ENCODE data around the gene UGT2A1. TPM values are rescaled to one million over a fixed set of nuclear protein-coding genes. Genes with fewer than 3 reads are reported as not detected.

The UGT2A1 gene
- total and polyA plus RNA-seq, 2 of the 8 experiments (the other 6 are each of a cell fraction or from before 2014, with no cell fraction given), result 0.19 TPM; not detected in 1

GRCh38 chr4:69642961-69643360 lies 10.1 kb downstream of the UGT2A1 start:
- DNase-seq (ENCODE audit: low read depth in 1 of 2, low spot score in 2 of 2) (no peak), FAIRE-seq (no peak)
- Histone ChIP-seq H4K5ac (ENCODE audit: insufficient read length, low read depth, low read length) (no peak overlapping the region), H3K36me3 (ENCODE audit: control insufficient read depth in 2 of 4, insufficient read depth in 4 of 4, low read length in 3 of 4) (no peaks in the 10 kb centered on the region), H3K23me2 (ENCODE audit: low read depth, low read length) (no peaks in the 10 kb centered on the region), H2BK120ac (replicated peaks; ENCODE audit: low read depth, low read length) (no peak overlapping the region), H3K9ac (replicated peaks in 1 of 4; ENCODE audit: extremely low read depth in 1 of 4, low read depth in 3 of 4, low read length in 3 of 4) (no peak overlapping the region), H4K8ac (ENCODE audit: extremely low read depth, insufficient read depth, low read length) (no peak overlapping the region), H3K79me1 (ENCODE audit: low read depth, low read length) (no peaks in the 10 kb centered on the region), H2AK5ac (ENCODE audit: low read depth, low read length) (no peak overlapping the region), H2BK12ac (ENCODE audit: low read depth, low read length) (no peak overlapping the region), H3K14ac (ENCODE audit: insufficient read length) (no peak overlapping the region), H3K56ac (replicated peaks; ENCODE audit: insufficient read length, low read depth, low read length) (no peak overlapping the region), H3K4me3 (ENCODE audit: extremely low read depth in 1 of 4, insufficient read depth in 2 of 4, low read depth in 3 of 4, low read length in 4 of 4) (no peak overlapping the region), H3K23ac (ENCODE audit: insufficient read length) (no peak overlapping the region), H4K20me1 (replicated peaks in 1 of 2; ENCODE audit: control insufficient read depth in 1 of 2, insufficient read depth in 2 of 2, low read length in 2 of 2) (no peaks in the 10 kb centered on the region), H2AFZ (ENCODE audit: low read length) (no peak overlapping the region), H3K18ac (ENCODE audit: extremely low read depth, low read length) (no peak overlapping the region), H3K4me1 (replicated peaks in 1 of 4; ENCODE audit: control insufficient read depth in 3 of 4, insufficient read depth in 4 of 4, low read length in 3 of 4) (no peaks in the 10 kb centered on the region), H2BK5ac (ENCODE audit: low read depth, low read length) (no peak overlapping the region), H3K9me3 (ENCODE audit: insufficient read depth in 2 of 2, low read depth in 1 of 2, low read length in 1 of 2) (no peaks in the 10 kb centered on the region), H3K4ac (replicated peaks; ENCODE audit: insufficient read length, low read depth, low read length) (no peak overlapping the region), H2BK15ac (ENCODE audit: low read length) (no peak overlapping the region), H2BK20ac (ENCODE audit: low read length) (no peak overlapping the region), H4K91ac (replicated peaks; ENCODE audit: insufficient read length, low read length) (no peak overlapping the region), H3K4me2 (ENCODE audit: insufficient read depth in 1 of 2, low read depth in 2 of 2, low read length in 2 of 2) (no peak overlapping the region), H3K27me3 (replicated peaks in 1 of 4; ENCODE audit: control insufficient read depth in 3 of 4, extremely low read depth in 1 of 4, insufficient read depth in 3 of 4, low read length in 3 of 4) (no peaks in the 10 kb centered on the region), H3K79me2 (ENCODE audit: control insufficient read depth in 1 of 2, insufficient read depth in 2 of 2, low read length in 2 of 2) (no peaks in the 10 kb centered on the region), H3K27ac (ENCODE audit: low read depth, low read length) (no peak overlapping the region)
- whole genome bisulfite sequencing, 2 experiments (ENCODE audit: extremely low coverage in 1 of 2, insufficient coverage in 1 of 2, insufficient read length in 1 of 2, insufficient replicate concordance in 2 of 2, low coverage in 1 of 2, low lambda C conversion rate in 2 of 2, missing lambda C conversion rate in 1 of 2), result 89% methylated on average over 2 of the region's 2 CpGs; no CpG with 5 or more reads in 1 of the 2 experiments
- ChIA-PET POLR2A (ENCODE audit: partially characterized antibody) (no interaction called here), CTCF (ENCODE audit: partially characterized antibody) (no interaction called here)
- TF ChIP-seq RAD21 (IDR thresholded peaks at IDR 0.05 in 1 of 2, conservative IDR thresholded peaks at IDR 0.05 in 1 of 2; ENCODE audit: low read depth in 2 of 2, low read length in 2 of 2), result no peak
- TF ChIP-seq RXRA (IDR thresholded peaks at IDR 0.05; ENCODE audit: insufficient read depth, low read depth, low read length), result no peak
- no peak for TF ChIP-seq PHF8 (conservative IDR thresholded peaks at IDR 0.05; ENCODE audit: low read depth, low read length)
- TF ChIP-seq NANOG (IDR thresholded peaks at IDR 0.05; ENCODE audit: insufficient read depth, low read depth, low read length, poor library complexity, severe bottlenecking), result no peak
- TF ChIP-seq CREB1 (IDR thresholded peaks at IDR 0.05), result no peak
- no peak for TF ChIP-seq CBX8 (IDR thresholded peaks at IDR 0.05; ENCODE audit: borderline replicate concordance, low read depth, low read length)
- TF ChIP-seq TEAD4 (IDR thresholded peaks at IDR 0.05; ENCODE audit: low read depth, low read length), result no peak
- no peak for TF ChIP-seq YY1 (IDR thresholded peaks at IDR 0.05; ENCODE audit: low read depth, low read length)
- TF ChIP-seq KDM1A (IDR thresholded peaks at IDR 0.05; ENCODE audit: borderline replicate concordance, low read length), result no peak

Measured in H1 (cell line).